NCI-H1092 (cell line): ENCODE data around the gene ERBB3.
A peak's percentile ranks its signal among the peaks of the same experiment; 100 is the strongest.

ENCODE experiments used
- DNase-seq: peaks from one replicate; lab custom pipeline; 2025; lab: John Stamatoyannopoulos, UW

ERBB3 gene

DNA sequence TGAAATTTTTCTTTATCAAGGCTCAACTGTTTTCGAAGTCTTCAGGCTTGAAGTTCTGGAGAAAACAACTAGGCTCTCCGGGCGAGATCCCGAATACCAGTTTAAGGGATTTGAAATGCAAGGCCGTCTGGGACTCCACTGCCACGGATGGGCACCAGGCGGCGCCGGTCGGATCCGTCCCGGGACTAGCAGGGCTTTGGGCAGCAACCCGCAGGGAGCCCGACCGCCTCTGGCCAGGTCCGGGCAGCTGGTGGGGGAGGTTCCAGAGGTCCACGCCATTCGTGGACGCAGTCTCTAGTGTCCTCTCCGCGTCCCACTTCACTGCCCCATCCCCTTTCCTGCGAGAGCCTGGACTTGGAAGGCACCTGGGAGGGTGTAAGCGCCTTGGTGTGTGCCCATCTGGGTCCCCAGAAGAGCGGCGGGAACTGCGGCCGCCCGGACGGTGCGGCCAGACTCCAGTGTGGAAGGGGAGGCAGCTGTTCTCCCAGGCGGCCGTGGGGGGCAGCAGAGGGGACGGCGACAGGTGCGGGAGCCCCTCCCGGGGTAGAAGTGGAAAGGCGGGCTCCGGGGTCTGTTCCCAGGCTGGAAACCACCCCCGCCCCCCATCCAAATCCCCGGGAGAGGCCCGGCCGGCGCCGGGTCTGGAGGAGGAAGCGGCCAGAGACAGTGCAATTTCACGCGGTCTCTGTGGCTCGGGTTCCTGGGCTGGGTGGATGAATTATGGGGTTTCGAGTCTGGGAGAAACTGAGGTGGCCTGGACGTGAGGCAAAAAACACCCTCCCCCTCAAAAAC, 838 bp upstream of the ERBB3 start:
- no peak for DNase-seq

DNA sequence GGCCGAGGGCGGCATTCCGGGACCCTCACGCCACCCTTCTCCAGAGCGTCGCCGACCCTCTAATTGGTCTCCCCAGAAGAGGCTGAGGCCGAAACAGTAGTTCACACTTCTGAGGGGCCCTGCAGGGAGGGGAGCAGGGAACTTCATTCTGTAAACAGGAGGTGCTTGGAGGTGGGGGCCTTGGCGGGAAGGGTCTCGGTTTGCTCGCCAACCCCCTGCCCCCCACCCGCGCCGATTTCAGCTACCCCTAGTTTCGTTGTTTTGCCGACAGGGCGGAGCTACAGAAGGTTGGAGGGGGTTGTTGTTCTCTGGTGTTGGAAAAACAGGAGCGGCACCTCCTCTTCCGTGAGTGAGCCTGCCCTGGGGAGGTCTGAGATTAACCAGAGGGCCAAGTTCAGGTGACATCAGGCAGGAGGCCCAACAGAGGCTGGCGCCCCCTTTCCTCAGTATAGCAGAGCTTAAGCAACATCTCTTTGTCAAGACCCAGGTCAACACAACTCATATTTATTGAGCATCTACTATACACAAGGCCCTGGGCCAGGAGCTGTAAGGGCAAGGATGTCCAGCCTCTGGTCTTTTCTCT, 682 bp downstream of the ERBB3 start:
- DNase-seq = no peak

DNA sequence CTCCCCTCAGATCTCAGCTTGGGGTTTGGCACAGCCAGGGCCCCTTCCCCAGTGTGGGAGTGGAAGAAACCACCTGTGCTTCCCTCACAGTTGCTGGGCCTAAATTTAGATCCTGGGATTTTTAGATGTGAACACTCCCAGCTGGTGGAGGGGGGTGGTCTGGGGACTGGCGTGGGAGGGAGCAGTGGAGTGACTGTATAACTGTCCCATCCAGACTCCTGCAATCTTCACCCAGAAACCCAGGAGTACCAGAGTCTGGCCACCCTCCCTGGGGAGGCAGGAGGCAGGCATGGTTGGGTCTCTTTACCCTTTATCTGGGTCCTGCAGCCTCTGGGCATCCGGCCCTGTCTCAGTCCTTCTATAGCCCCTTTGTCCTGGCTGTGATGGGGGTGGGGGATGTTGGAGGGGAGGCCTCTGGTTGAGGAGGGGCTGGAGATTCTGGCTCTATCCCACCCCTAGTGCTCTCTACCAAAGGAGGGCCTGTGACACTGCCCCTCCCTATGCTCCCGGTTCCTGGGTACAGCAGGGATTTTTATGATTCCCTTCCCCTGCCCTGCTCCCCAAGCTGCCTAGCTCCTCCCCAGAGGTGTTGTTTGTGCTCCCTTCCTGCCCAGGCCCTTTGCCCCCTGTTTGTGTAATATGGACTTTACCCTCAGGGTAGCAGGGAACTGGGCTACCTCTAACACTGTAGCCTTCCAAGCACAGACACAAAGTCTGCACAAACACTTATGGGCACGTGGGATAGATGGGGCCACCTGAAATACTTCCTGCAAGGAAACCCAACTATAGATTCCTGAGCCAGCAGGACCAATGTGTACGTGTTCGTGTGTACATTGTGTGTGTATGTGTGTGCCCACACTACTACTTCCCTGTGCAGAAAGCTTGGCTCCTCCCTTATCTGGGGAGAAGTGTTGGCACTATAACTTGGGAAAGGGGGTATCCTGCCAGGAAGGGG, 1.7 kb downstream of the ERBB3 start:
- DNase-seq = no peak

DNA sequence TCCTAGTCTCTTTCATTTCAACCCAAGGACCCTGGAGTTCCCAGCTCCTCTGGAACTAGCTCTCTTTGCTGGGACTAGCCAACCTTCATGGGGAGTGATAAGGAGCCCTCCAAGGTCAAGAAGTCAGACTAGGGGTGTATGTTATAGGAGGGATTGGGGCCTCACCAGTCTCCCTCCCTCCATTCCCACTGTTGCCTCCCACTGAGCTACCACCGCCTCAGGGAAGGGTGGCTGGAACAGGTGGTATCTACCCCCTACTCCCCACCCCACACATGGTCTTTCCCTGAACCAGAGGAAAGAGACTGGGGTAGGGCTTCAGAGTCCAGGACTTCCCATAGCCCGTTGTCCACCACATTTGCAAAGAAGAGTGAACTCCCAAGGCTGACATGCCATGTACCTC, 2.4 kb downstream of the ERBB3 start:
- DNase-seq = no peak

DNA sequence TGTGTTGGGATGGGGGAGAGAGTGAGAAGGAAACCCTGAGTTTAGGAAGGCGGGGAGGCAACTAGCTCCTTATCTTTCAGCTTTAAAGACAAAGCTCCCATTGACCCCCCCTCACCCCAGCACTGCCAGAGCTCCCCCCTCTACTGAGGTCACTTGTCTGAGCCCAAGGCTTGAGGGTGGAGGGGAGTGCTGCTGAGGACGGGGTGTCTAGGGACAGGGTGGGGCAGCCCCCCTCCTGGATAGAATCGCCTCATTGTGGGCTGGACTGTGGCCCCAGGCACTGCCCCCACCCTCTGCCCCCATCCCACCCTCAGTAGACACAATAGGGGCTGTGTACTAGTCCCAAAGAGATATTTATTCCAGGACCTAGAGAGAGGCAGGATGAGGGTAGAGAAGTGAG, 3.0 kb downstream of the ERBB3 start:
- no peak for DNase-seq

DNA sequence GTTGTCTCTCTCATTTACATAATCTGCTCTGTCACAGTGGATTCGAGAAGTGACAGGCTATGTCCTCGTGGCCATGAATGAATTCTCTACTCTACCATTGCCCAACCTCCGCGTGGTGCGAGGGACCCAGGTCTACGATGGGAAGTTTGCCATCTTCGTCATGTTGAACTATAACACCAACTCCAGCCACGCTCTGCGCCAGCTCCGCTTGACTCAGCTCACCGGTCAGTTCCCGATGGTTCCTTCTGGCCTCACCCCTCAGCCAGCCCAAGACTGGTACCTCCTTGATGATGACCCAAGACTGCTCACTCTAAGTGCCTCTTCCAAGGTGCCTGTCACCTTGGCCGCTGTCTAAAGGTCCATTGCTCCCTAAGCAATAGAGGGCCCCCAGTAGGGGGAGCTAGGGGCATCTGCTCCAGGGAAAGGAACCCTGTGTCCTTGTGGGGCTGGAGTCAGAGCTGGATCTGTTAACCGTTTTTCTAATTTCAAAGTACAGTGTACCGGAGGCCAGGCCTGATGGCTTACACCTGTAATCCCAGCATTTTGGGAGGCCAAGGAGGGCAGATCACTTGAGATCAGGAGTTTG, 5.1 kb downstream of the ERBB3 start:
- DNase-seq = no peak

DNA sequence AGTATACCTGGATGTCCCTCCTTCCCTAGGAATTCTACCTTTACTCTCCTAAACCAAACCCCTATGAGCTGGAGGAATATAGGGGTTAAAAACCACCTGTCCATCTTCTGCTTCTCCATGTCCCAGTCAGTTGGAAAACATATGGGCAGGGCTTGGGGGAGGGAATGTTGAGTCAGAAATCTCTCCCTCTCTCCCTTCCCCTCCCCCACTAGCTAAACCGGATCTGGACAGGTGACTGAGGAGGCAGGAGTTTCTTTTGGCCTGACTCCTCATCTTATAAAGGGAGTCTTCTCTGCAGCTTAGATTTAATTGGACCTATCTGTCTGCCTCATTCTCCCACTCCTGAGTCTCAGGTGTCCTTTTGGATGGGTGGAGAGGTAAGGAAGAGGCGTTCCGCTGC, 6.1 kb downstream of the ERBB3 start:
- DNase-seq = no peak

DNA sequence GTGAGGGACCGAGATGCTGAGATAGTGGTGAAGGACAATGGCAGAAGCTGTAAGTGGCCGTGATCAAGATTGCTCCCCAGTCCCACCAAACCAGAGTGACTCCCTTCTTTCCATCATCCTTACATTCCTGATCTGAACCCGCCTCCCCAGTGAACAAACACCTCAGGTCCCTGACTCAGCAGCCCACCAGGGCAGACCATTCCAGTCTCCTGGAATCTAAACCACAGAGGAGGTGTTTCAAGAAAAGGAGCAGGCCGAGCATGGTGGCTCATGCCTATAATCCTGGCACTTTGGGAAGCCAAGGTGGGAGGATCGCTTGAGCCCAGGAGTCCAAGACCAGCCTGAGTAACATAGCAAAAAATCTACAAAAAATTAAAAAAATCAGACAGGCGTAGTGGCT, 6.6 kb downstream of the ERBB3 start:
- DNase-seq = no peak

DNA sequence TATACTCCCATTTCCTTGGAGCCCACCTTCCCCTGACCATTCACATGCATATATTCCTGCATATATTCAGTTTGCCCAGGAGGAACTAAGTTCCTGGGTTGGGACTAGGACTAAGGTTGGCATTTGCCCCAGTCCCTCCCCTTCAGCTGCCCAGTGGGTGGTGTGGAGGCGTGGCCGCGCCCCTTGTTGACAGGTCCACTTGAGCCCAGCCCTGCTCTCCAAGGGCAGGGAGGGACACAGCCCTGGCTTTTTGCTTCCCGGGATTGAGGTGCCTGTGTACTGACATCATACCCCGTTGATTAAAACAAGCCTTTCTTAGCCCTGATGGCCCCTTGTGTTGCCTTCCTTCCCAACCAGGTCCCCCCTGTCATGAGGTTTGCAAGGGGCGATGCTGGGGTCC, 7.3 kb downstream of the ERBB3 start:
- no peak for DNase-seq

DNA sequence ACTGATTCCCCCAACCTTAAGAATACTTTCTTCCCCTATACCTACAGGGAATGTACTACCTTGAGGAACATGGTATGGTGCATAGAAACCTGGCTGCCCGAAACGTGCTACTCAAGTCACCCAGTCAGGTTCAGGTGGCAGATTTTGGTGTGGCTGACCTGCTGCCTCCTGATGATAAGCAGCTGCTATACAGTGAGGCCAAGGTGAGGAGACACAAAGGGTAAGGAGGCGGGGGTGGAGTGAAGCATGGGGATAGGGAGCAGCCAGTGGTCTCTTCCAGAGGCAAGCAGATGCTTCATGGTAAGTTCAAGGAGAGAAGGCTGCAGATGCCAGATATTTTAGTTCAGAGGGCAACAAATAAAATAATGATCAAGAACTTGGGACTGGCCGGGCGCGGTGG, 17.8 kb downstream of the ERBB3 start:
- DNase-seq = no peak

DNA sequence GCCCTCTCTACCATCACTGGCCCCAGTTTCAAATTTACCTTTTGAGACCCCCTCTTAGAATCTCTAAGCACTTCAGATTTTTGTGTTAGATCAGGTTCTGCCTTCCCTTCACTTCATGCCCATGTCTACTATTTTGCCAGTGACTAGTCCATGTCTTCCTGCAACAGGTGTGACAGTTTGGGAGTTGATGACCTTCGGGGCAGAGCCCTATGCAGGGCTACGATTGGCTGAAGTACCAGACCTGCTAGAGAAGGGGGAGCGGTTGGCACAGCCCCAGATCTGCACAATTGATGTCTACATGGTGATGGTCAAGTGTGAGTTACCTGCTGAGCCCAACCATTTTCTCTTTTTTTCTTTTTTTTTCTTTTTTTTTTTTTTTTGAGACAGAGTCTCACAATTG, 18.6 kb downstream of the ERBB3 start:
- no peak for DNase-seq

DNA sequence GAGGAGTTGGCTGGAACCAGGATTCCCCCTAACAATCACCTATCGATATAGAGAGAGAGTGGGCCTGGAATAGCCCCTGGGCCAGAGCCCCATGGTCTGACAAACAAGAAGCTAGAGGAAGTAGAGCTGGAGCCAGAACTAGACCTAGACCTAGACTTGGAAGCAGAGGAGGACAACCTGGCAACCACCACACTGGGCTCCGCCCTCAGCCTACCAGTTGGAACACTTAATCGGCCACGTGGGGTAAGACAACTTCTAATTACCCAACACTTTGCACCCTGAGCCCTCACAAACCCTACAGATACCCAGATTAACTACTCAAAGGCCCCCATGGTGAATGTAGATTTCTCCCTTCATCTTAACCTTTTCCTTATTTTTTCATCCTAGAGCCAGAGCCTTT, 19.8 kb downstream of the ERBB3 start:
- DNase-seq = no peak

DNA sequence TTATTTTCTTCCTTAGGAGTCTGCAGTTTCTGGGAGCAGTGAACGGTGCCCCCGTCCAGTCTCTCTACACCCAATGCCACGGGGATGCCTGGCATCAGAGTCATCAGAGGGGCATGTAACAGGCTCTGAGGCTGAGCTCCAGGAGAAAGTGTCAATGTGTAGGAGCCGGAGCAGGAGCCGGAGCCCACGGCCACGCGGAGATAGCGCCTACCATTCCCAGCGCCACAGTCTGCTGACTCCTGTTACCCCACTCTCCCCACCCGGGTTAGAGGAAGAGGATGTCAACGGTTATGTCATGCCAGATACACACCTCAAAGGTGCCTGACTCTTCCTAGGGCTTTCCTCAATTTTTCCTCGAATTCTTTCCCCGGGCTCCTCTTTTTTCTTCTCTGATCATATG, 21.1 kb downstream of the ERBB3 start:
- DNase-seq = no peak

DNA sequence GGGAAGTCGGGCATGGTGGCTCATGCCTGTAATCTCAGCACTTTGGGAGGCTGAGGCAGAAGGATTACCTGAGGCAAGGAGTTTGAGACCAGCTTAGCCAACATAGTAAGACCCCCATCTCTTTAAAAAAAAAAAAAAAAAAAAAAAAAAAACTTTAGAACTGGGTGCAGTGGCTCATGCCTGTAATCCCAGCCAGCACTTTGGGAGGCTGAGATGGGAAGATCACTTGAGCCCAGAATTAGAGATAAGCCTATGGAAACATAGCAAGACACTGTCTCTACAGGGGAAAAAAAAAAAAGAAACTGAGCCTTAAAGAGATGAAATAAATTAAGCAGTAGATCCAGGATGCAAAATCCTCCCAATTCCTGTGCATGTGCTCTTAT, 22.7 kb downstream of the ERBB3 start:
- no peak for DNase-seq

DNA sequence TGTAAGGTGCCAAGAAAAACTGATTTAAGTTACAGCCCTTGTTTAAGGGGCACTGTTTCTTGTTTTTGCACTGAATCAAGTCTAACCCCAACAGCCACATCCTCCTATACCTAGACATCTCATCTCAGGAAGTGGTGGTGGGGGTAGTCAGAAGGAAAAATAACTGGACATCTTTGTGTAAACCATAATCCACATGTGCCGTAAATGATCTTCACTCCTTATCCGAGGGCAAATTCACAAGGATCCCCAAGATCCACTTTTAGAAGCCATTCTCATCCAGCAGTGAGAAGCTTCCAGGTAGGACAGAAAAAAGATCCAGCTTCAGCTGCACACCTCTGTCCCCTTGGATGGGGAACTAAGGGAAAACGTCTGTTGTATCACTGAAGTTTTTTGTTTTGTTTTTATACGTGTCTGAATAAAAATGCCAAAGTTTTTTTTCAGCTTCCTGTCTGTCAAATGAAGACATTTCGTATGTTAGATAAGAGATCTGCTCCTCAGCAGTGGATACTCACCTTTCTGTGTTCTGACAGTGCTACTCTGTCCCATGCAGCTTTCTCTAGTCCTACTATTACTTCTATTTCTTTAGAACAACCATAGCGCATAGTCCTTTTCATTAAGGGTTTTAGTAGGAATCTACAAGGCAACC, 23.2 kb downstream of the ERBB3 start:
- no peak for DNase-seq

DNA sequence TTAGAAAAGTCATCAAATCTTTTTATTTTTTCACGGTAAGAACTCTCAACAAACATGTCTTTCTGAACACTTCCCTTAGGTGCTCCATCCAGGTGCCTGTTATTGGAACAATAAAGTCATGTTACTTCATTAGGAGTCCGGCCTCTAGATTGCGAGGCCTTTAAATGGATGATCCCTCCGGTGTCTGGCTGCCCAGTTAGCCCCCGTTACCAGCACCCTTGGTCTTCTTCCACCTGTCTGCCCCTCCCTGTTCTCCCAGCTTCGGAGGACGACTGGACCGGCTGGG, 23.8 kb downstream of the ERBB3 start:
- DNase-seq = no peak

DNA sequence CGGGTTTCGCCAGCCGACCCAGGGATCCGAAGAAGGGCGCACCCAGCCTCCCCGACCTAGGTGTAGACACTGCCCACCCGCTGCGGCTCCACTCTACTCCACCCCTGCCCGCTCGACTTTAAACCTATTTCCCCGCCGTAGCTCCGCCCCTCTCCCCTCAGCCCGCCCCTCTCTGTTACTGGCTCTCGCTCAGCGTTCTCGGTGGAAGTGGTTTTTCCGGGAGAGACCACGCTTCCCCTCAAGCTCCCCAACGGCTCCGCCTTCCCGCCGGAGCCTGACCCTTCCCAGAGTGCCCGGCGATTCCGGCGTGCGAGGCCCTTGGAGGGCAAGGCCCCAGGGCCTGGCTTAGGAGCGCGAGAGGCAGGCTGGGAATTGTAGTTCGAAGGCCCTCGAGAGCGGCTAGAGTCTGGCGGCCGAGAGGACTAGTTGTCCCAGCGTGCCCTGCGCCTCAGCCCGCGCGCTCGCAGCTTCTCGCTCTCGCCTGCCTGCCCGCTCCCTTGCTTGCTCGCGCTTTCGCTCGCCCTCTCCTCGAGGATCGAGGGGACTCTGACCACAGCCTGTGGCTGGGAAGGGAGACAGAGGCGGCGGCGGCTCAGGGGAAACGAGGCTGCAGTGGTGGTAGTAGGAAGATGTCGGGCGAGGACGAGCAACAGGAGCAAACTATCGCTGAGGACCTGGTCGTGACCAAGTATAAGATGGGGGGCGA, 24.3 kb downstream of the ERBB3 start, which contains the start of gene PA2G4:
Gene PA2G4, plus strand, starts transcription at position 451 of the 706 bp plus-strand sequence. Its CDS starts 179 bp downstream, at position 630.
- DNase-seq = peak; percentile 98

DNA sequence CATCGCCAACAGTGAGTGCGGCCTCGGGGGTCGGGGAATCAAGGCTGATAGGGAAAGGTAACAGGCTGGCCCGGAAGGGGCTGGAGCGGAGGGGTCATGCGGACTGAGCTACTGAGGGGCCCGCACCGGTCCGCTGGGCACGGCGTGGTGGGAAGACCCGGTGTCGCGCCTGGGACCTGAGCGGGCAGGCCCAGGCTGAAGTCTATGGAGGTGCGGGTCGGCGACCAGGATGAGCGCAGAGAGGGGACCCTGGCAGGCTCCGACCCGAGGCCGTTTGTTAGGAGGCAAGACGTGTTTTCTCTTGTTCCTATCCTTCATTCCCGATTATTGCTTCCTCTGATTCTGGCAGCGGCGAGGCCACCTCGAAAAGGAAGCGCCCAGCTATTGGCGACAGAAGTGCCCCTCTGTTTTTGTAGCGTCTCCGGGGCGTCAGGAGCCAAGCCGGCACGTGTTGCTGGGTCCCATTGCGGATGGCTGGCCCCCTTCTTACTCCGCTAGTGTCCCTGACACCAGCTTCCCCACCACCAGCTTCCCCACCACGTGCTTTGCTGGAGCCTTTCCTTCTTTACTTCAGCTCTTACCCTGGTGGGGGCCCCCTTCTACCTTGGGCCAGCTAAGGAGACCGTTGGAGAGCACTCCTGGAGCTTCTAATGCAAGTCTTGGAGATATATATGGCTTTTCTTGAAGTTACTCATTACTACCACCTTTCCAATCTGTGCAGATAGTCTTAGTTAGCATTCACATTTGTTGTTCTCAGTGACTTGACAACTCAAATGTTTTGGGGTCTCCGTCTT, 25.0 kb downstream of the ERBB3 start:
- DNase-seq = no peak

DNA sequence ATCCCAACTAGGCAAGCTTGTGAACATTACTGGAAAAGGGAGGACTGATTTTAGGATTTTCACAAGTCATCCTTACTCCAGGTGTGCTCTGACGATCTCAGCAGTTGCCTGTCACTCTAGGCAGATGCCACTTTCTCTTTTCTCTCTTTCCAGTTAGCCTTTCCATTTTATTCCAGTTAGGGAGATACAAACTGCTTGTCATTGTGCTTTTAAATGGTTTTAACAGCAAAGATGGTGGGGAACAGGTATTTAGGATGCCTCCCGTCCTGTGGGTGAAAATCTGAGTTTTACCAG, 25.6 kb downstream of the ERBB3 start:
- DNase-seq = no peak

DNA sequence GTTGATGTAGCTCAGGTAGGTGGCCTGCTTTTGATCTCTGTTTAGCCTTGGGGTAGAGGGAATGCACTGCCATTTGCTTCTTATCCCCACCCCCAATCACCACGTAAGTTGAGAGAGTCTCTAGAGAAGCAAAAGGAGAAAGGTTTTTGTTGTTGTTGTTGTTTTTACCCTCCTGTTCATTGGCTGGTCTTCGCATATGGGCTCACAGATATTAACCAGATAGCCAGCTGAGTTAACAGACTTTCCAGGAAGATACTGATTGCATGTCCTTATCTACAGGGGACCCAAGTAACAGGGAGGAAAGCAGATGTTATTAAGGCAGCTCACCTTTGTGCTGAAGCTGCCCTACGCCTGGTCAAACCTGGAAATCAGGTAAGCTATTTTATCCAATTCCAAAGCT, 27.3 kb downstream of the ERBB3 start:
- DNase-seq = no peak

DNA sequence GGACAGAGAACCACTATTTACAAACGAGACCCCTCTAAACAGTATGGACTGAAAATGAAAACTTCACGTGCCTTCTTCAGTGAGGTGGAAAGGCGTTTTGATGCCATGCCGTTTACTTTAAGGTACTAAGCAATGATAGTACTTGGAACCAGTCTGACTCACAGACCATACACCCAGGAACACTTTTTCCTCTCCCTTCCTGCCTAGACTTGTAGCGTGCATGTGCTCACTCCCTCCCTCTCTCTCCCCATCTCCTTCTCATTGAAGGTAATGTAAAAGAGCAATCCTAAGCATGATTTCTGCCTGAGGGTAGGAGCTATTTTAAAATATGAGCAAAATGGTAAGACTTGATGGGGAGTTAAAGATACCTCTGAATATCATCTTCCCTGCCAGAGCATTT, 30.6 kb downstream of the ERBB3 start:
- DNase-seq = no peak
